ENCODE results near the gene OR13C2.

OR13C2 gene

DNA sequence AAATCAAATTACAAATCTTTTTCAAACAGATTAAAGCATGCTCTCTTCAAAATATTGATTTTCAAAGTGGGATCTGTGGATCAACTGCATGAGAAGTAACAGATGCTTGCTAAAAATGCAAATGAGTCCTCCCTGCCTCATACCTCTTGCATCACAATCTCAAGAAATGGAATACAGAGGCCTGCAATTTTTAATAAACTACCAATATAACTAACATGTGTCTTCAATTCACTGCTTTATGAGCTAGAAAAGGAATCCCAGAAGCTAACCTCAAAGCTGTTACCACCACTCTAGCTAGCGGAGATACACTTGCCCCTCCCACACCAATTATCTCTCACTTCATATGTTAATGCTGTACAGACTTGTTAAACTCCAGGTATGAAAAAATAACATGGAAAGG is 15.8 kb downstream of the OR13C2 start:
- H2BK5ac ChIP-seq (ENCODE audit: low read length): no peak overlapping the region
- no CpG with 5 or more reads among the region's 1 CpG for WGBS (ENCODE audit: extremely low coverage, insufficient coverage, low lambda C conversion rate)
- H4K8ac ChIP-seq (ENCODE audit: low read depth, low read length): no peak overlapping the region
- no peak overlapping the region for H3K9ac ChIP-seq (ENCODE audit: low read length)
- DNase-seq: no peak
- no peak overlapping the region for H2BK120ac ChIP-seq (ENCODE audit: low read depth, low read length)
- H3K79me2 ChIP-seq (ENCODE audit: control insufficient read depth, insufficient read depth, low read length): no peaks in the 10 kb centered on the region
- no peak overlapping the region for H3K4me2 ChIP-seq (ENCODE audit: low read length)
- H3K36me3 ChIP-seq (ENCODE audit: control insufficient read depth, insufficient read depth, low read length): no peaks in the 10 kb centered on the region
- no peaks in the 10 kb centered on the region for H3K79me1 ChIP-seq (ENCODE audit: low read length)
- no peak overlapping the region for H3K27ac ChIP-seq (ENCODE audit: low read depth, low read length)
- no peak overlapping the region for H3K23ac ChIP-seq (ENCODE audit: low read length)
- H2BK15ac ChIP-seq (replicated peaks; ENCODE audit: low read depth): no peak overlapping the region
- no peak overlapping the region for H2AK5ac ChIP-seq (ENCODE audit: low read length)
- no peak overlapping the region for H4K5ac ChIP-seq (ENCODE audit: low read length)
- H3K4me1 ChIP-seq (ENCODE audit: control insufficient read depth, low read depth, low read length): no peaks in the 10 kb centered on the region
- no peak overlapping the region for H3K18ac ChIP-seq (ENCODE audit: low read length)
- no peak overlapping the region for H3K4me3 ChIP-seq (ENCODE audit: low read length)
- H3K4ac ChIP-seq (ENCODE audit: low read depth, low read length): no peak overlapping the region
- no peak overlapping the region for H3K56ac ChIP-seq (ENCODE audit: low read length)
- H3K27me3 ChIP-seq (ENCODE audit: insufficient read depth, low read length, poor library complexity): no peaks in the 10 kb centered on the region

DNA sequence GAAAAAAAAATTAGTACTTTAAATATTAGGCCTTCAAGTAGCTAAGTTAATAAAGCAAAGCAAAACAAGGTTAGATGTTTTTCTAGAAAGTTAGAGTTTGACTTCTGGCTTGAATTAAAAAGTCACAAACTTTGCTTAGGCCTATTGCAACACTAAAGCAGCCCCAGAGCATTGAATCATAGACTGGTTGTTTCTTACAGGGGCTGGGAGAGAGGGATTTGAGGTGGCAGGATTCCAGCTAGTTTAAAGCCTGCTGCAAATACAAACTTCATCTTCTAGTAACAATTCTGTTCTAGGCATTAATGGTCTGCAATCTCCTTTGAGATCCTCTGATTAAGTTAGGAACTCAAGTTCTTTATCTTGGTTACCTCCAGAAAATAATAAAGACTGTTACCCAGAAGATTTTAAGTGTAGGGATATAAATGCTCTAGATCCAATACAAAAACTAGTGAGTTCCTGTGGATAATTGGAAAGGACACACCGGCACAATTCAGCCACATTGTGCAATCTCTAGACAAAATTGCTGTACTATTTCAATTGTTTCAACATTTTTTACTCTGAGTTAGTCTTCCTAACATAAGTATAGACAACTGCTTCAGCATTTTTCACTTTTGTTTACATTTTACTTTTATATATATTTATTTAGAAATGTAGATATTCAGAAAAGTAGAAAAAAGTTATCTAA is 18.8 kb downstream of the OR13C2 start:
- H3K27ac ChIP-seq (ENCODE audit: low read depth, low read length): no peak overlapping the region
- no peak overlapping the region for H3K18ac ChIP-seq (ENCODE audit: low read length)
- H2BK120ac ChIP-seq (ENCODE audit: low read depth, low read length): no peak overlapping the region
- DNase-seq: no peak
- H2BK15ac ChIP-seq (replicated peaks; ENCODE audit: low read depth): no peak overlapping the region
- H3K4ac ChIP-seq (ENCODE audit: low read depth, low read length): no peak overlapping the region
- no CpG with 5 or more reads among the region's 1 CpG for WGBS (ENCODE audit: extremely low coverage, insufficient coverage, low lambda C conversion rate)
- no peaks in the 10 kb centered on the region for H3K27me3 ChIP-seq (ENCODE audit: insufficient read depth, low read length, poor library complexity)
- H3K79me1 ChIP-seq (ENCODE audit: low read length): no peaks in the 10 kb centered on the region
- no peaks in the 10 kb centered on the region for H3K36me3 ChIP-seq (ENCODE audit: control insufficient read depth, insufficient read depth, low read length)
- no peak overlapping the region for H3K56ac ChIP-seq (ENCODE audit: low read length)
- H3K9ac ChIP-seq (ENCODE audit: low read length): no peak overlapping the region
- no peak overlapping the region for H2BK5ac ChIP-seq (ENCODE audit: low read length)
- no peaks in the 10 kb centered on the region for H3K4me1 ChIP-seq (ENCODE audit: control insufficient read depth, low read depth, low read length)
- no peak overlapping the region for H4K8ac ChIP-seq (ENCODE audit: low read depth, low read length)
- no peak overlapping the region for H3K23ac ChIP-seq (ENCODE audit: low read length)
- H3K4me3 ChIP-seq (ENCODE audit: low read length): no peak overlapping the region
- H3K79me2 ChIP-seq (ENCODE audit: control insufficient read depth, insufficient read depth, low read length): no peaks in the 10 kb centered on the region
- no peak overlapping the region for H4K5ac ChIP-seq (ENCODE audit: low read length)
- no peak overlapping the region for H2AK5ac ChIP-seq (ENCODE audit: low read length)
- H3K4me2 ChIP-seq (ENCODE audit: low read length): no peak overlapping the region

DNA sequence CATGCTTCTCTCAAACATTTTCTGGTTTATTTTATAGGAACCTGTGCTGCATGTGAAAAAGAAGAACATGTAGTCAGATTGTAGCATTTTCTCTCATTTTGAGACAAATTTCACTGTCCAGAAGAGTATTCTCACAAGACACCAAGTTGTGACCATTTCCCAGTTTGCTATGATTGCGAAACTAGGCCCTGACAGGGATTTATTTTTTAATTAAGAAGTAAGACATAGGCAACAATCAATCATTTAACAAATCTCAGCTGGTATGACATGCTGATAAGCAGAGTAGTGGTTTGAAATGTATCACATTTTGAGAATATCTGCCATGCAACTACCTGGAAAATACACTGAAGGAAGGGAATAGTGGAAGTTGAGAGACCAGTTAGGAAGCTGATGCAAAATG is 24.9 kb downstream of the OR13C2 start:
- no peak overlapping the region for H4K8ac ChIP-seq (ENCODE audit: low read depth, low read length)
- H2BK120ac ChIP-seq (ENCODE audit: low read depth, low read length): no peak overlapping the region
- H3K4me3 ChIP-seq (ENCODE audit: low read length): no peak overlapping the region
- no peak overlapping the region for H3K4ac ChIP-seq (ENCODE audit: low read depth, low read length)
- H4K5ac ChIP-seq (ENCODE audit: low read length): no peak overlapping the region
- H2BK5ac ChIP-seq (ENCODE audit: low read length): no peak overlapping the region
- H3K79me1 ChIP-seq (ENCODE audit: low read length): no peaks in the 10 kb centered on the region
- H3K9ac ChIP-seq (ENCODE audit: low read length): no peak overlapping the region
- no peak overlapping the region for H2AK5ac ChIP-seq (ENCODE audit: low read length)
- H3K4me1 ChIP-seq (ENCODE audit: control insufficient read depth, low read depth, low read length): no peaks in the 10 kb centered on the region
- no peak overlapping the region for H3K23ac ChIP-seq (ENCODE audit: low read length)
- H2BK15ac ChIP-seq (replicated peaks; ENCODE audit: low read depth): no peak overlapping the region
- H3K27me3 ChIP-seq (ENCODE audit: insufficient read depth, low read length, poor library complexity): no peaks in the 10 kb centered on the region
- no peak for DNase-seq
- no peak overlapping the region for H3K4me2 ChIP-seq (ENCODE audit: low read length)
- no peaks in the 10 kb centered on the region for H3K79me2 ChIP-seq (ENCODE audit: control insufficient read depth, insufficient read depth, low read length)
- no CpG with 5 or more reads among the region's 1 CpG for WGBS (ENCODE audit: extremely low coverage, insufficient coverage, low lambda C conversion rate)
- no peaks in the 10 kb centered on the region for H3K36me3 ChIP-seq (ENCODE audit: control insufficient read depth, insufficient read depth, low read length)
- H3K56ac ChIP-seq (ENCODE audit: low read length): no peak overlapping the region
- H3K27ac ChIP-seq (ENCODE audit: low read depth, low read length): no peak overlapping the region
- no peak overlapping the region for H3K18ac ChIP-seq (ENCODE audit: low read length)

DNA sequence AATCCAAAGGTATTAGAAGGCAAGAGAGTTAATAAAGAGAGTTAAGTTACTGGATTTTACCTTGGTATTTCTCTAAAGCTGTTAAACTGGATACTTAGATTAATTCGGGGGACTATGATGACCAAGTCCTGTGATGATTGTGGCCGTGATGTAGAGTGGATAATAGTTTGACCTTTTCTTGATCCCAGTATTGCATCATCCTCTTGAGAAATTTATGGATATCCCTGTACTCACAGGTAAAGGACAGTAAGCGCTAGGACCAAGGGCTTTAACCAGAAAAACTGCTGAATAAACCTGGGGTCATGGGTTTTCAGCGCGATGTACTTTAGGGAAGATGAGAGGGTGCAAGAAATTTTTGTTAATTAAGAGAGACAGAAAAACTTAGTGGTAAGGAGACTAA is 28.2 kb downstream of the OR13C2 start:
- no peaks in the 10 kb centered on the region for H3K79me1 ChIP-seq (ENCODE audit: low read length)
- no peak overlapping the region for H3K4me3 ChIP-seq (ENCODE audit: low read length)
- no peaks in the 10 kb centered on the region for H3K27me3 ChIP-seq (ENCODE audit: insufficient read depth, low read length, poor library complexity)
- H4K8ac ChIP-seq (ENCODE audit: low read depth, low read length): no peak overlapping the region
- no peaks in the 10 kb centered on the region for H3K4me1 ChIP-seq (ENCODE audit: control insufficient read depth, low read depth, low read length)
- no peak overlapping the region for H3K18ac ChIP-seq (ENCODE audit: low read length)
- H2BK5ac ChIP-seq (ENCODE audit: low read length): no peak overlapping the region
- H3K23ac ChIP-seq (ENCODE audit: low read length): no peak overlapping the region
- H3K56ac ChIP-seq (ENCODE audit: low read length): no peak overlapping the region
- no peak for DNase-seq
- H3K27ac ChIP-seq (ENCODE audit: low read depth, low read length): no peak overlapping the region
- no peaks in the 10 kb centered on the region for H3K36me3 ChIP-seq (ENCODE audit: control insufficient read depth, insufficient read depth, low read length)
- no CpG with 5 or more reads among the region's 5 CpGs for WGBS (ENCODE audit: extremely low coverage, insufficient coverage, low lambda C conversion rate)
- H3K79me2 ChIP-seq (ENCODE audit: control insufficient read depth, insufficient read depth, low read length): no peaks in the 10 kb centered on the region
- no peak overlapping the region for H2AK5ac ChIP-seq (ENCODE audit: low read length)
- H2BK120ac ChIP-seq (ENCODE audit: low read depth, low read length): no peak overlapping the region
- H3K9ac ChIP-seq (ENCODE audit: low read length): no peak overlapping the region
- no peak overlapping the region for H4K5ac ChIP-seq (ENCODE audit: low read length)
- H3K4me2 ChIP-seq (ENCODE audit: low read length): no peak overlapping the region
- H2BK15ac ChIP-seq (replicated peaks; ENCODE audit: low read depth): no peak overlapping the region
- no peak overlapping the region for H3K4ac ChIP-seq (ENCODE audit: low read depth, low read length)

DNA sequence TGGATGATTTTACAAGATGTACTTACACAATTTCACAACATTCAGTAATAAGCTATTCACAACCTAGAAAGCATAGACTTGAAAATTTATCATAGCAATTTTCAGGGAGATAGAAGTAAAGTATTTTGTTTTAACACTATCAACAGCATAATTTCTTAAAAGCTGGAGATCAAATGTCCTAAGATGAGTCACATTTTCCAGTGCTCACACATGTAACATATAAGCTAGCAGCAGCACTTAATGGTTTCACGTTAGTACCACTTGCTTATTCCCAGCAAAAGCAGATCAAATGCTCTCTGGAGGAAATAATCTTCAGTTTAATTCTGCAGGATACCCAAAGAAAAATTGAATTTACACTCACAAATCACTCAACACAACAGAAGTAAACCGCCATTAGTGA is 30.0 kb downstream of the OR13C2 start:
- Histone ChIP-seq H2BK120ac (ENCODE audit: low read depth, low read length) (no peak overlapping the region), H3K27me3 (ENCODE audit: insufficient read depth, low read length, poor library complexity) (no peaks in the 10 kb centered on the region), H4K8ac (ENCODE audit: low read depth, low read length) (no peak overlapping the region), H4K5ac (ENCODE audit: low read length) (no peak overlapping the region), H2BK5ac (ENCODE audit: low read length) (no peak overlapping the region), H3K4ac (ENCODE audit: low read depth, low read length) (no peak overlapping the region), H3K23ac (ENCODE audit: low read length) (no peak overlapping the region), H3K4me1 (ENCODE audit: control insufficient read depth, low read depth, low read length) (no peaks in the 10 kb centered on the region), H3K56ac (ENCODE audit: low read length) (no peak overlapping the region), H3K9ac (ENCODE audit: low read length) (no peak overlapping the region), H3K27ac (ENCODE audit: low read depth, low read length) (no peak overlapping the region), H3K79me1 (ENCODE audit: low read length) (no peaks in the 10 kb centered on the region), H2AK5ac (ENCODE audit: low read length) (no peak overlapping the region), H3K79me2 (ENCODE audit: control insufficient read depth, insufficient read depth, low read length) (no peaks in the 10 kb centered on the region), H3K4me3 (ENCODE audit: low read length) (no peak overlapping the region), H3K18ac (ENCODE audit: low read length) (no peak overlapping the region), H2BK15ac (replicated peaks; ENCODE audit: low read depth) (no peak overlapping the region), H3K36me3 (ENCODE audit: control insufficient read depth, insufficient read depth, low read length) (no peaks in the 10 kb centered on the region), H3K4me2 (ENCODE audit: low read length) (no peak overlapping the region)
- no peak for DNase-seq
- no CpG with 5 or more reads among the region's 2 CpGs for WGBS (ENCODE audit: extremely low coverage, insufficient coverage, low lambda C conversion rate)

DNA sequence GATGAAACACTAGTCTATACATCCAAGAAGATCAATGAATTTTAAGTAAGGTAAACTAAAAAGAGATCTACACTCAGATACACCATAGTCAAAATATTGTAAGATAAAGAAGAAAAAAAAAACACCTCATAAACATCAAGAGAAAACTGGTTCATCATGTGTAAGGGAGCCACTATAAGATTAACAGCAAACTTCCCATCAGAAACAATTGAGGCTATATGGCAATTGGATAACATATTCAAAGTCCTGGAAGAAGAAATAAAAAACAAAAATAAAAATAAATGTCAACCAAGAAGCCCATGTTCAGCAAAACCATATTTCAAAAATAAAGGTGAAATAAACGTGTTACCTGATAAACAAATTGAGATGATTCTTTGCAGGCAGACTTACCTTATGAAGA is 32.8 kb downstream of the OR13C2 start:
- no peak overlapping the region for H3K4ac ChIP-seq (ENCODE audit: low read depth, low read length)
- H3K27ac ChIP-seq (ENCODE audit: low read depth, low read length): no peak overlapping the region
- H3K4me2 ChIP-seq (ENCODE audit: low read length): no peak overlapping the region
- WGBS (ENCODE audit: extremely low coverage, insufficient coverage, low lambda C conversion rate): no CpG with 5 or more reads among the region's 1 CpG
- no peak overlapping the region for H3K23ac ChIP-seq (ENCODE audit: low read length)
- no peak overlapping the region for H3K18ac ChIP-seq (ENCODE audit: low read length)
- no peak overlapping the region for H4K8ac ChIP-seq (ENCODE audit: low read depth, low read length)
- H2BK120ac ChIP-seq (ENCODE audit: low read depth, low read length): no peak overlapping the region
- no peak overlapping the region for H3K56ac ChIP-seq (ENCODE audit: low read length)
- no peak overlapping the region for H2BK5ac ChIP-seq (ENCODE audit: low read length)
- H2BK15ac ChIP-seq (replicated peaks; ENCODE audit: low read depth): no peak overlapping the region
- no peaks in the 10 kb centered on the region for H3K36me3 ChIP-seq (ENCODE audit: control insufficient read depth, insufficient read depth, low read length)
- H3K9ac ChIP-seq (ENCODE audit: low read length): no peak overlapping the region
- H2AK5ac ChIP-seq (ENCODE audit: low read length): no peak overlapping the region
- H3K4me3 ChIP-seq (ENCODE audit: low read length): no peak overlapping the region
- no peaks in the 10 kb centered on the region for H3K4me1 ChIP-seq (ENCODE audit: control insufficient read depth, low read depth, low read length)
- H3K79me2 ChIP-seq (ENCODE audit: control insufficient read depth, insufficient read depth, low read length): no peaks in the 10 kb centered on the region
- H3K79me1 ChIP-seq (ENCODE audit: low read length): no peaks in the 10 kb centered on the region
- no peak for DNase-seq
- H3K27me3 ChIP-seq (ENCODE audit: insufficient read depth, low read length, poor library complexity): no peaks in the 10 kb centered on the region
- no peak overlapping the region for H4K5ac ChIP-seq (ENCODE audit: low read length)

All from mesendoderm (in vitro differentiated cells).